GM23338 (cell line): Measurements from ENCODE around the gene YIPF4. TPM values are rescaled to one million over a fixed set of nuclear protein-coding genes. Genes with fewer than 3 reads are reported as not detected.
"Not testable (repeated sequence)": the region's sequence is repeated elsewhere in the genome, so short reads cannot be mapped to it uniquely, and the experiment has no call there.

Experiments
- ATAC-seq: fragments of 200-7000 bp; cut with Tn5 transposase; 3 replicates; pipeline ENCODE4 v1.9.1; 2020
- DNase-seq: peaks from one replicate; pipeline ENCODE4 v3.0.0-alpha.2; 2015; ENCODE audit warnings: low spot score
- H2AFZ ChIP-seq: fragments of 200-600 bp; sonication (generic); 2 replicates; pipeline ENCODE4 v1.8.0; 2016; ENCODE audit warnings: antibody characterized with exemption, mild to moderate bottlenecking, moderate library complexity
- H3F3A ChIP-seq: fragments of 200-600 bp; sonication (generic); replicated peaks from 2 replicates; pipeline ENCODE4 v1.8.0; 2017; ENCODE audit warnings: antibody characterized with exemption, mixed run types, low read depth
- H3K27ac ChIP-seq: fragments of 200-600 bp; sonication (generic); 2 replicates; pipeline ENCODE4 v1.6.1; 2016; ENCODE audit warnings: low read depth
- H3K27me3 ChIP-seq: fragments of 200-600 bp; sonication (generic); 2 replicates; pipeline ENCODE4 v1.8.0; 2016; ENCODE audit warnings: mild to moderate bottlenecking, mixed run types, moderate library complexity; ENCODE audit not compliant: insufficient read depth
- H3K36me3 ChIP-seq: fragments of 200-600 bp; sonication (generic); 2 replicates; pipeline ENCODE4 v1.8.0; 2016; ENCODE audit warnings: mild to moderate bottlenecking; ENCODE audit not compliant: insufficient read depth
- H3K4me1 ChIP-seq: fragments of 200-600 bp; sonication (generic); 2 replicates; pipeline ENCODE4 v1.8.0; 2016; ENCODE audit warnings: mild to moderate bottlenecking, moderate library complexity; ENCODE audit not compliant: insufficient read depth
- H3K4me2 ChIP-seq: fragments of 200-600 bp; sonication (generic); 2 replicates; pipeline ENCODE4 v1.7.1; 2017; ENCODE audit warnings: mixed run types
- H3K4me3 ChIP-seq: fragments of 200-600 bp; sonication (generic); 2 replicates; pipeline ENCODE4 v1.6.1; 2016; ENCODE audit warnings: mixed run types
- H3K79me2 ChIP-seq: fragments of 200-600 bp; sonication (generic); replicated peaks from 2 replicates; pipeline ENCODE4 v1.8.0; 2017; ENCODE audit warnings: mild to moderate bottlenecking; ENCODE audit not compliant: insufficient read depth
- H3K9me2 ChIP-seq: fragments of 200-600 bp; sonication (generic); 2 replicates; pipeline ENCODE4 v1.8.0; 2017; ENCODE audit not compliant: insufficient read depth
- H4K20me1 ChIP-seq: fragments of 200-600 bp; sonication (generic); replicated peaks from 2 replicates; pipeline ENCODE4 v1.8.0; 2017; ENCODE audit warnings: mild to moderate bottlenecking; ENCODE audit not compliant: insufficient read depth
- H3K27ac Mint-ChIP-seq: 2 replicates; pipeline ENCODE4 v1.8.0; 2020; ENCODE audit warnings: inconsistent platforms, mild to moderate bottlenecking, moderate library complexity, mixed read lengths
- H3K27me3 Mint-ChIP-seq: 3 replicates; pipeline ENCODE4 v1.8.0; 2022; ENCODE audit warnings: low read depth, mild to moderate bottlenecking, moderate library complexity, mixed read lengths, inconsistent platforms; ENCODE audit not compliant: insufficient read depth, poor library complexity
- H3K36me3 Mint-ChIP-seq: 3 replicates; pipeline ENCODE4 v1.8.0; 2021; ENCODE audit warnings: low read depth, mild to moderate bottlenecking, inconsistent platforms, moderate library complexity, mixed read lengths
- H3K4me1 Mint-ChIP-seq: 3 replicates; pipeline ENCODE4 v1.8.0; 2020; ENCODE audit warnings: mild to moderate bottlenecking, inconsistent platforms, mixed read lengths
- H3K4me3 Mint-ChIP-seq: 3 replicates; pipeline ENCODE4 v1.8.0; 2021; ENCODE audit warnings: moderate library complexity, mild to moderate bottlenecking, inconsistent platforms, mixed read lengths
- H3K9me3 Mint-ChIP-seq: 3 replicates; pipeline ENCODE4 v1.8.0; 2020; ENCODE audit warnings: moderate library complexity, mild to moderate bottlenecking, inconsistent platforms, mixed read lengths
- ZNF462 ChIP-seq: fragments of 250-450 bp; sonication (Bioruptor Pico); IDR thresholded peaks from 2 replicates; pipeline ENCODE4 v1.5.0; 2020; ENCODE audit warnings: mild to moderate bottlenecking, moderate library complexity
- polyA plus RNA-seq: library from polyadenylated mRNA; unstranded; fragments of >200 nt; fragmentation: Nextera tagmentation; extraction: Ambion mirVana; gene quantifications from 2 replicates; pipeline ENCODE4 v1.2.1, GENCODE V29; 2016
- total RNA-seq: library from RNA; depleted of rRNA; stranded (reverse); fragments of >200 nt; shearing (Covaris generic); gene quantifications from 2 replicates; pipeline ENCODE4 v1.2.3, GENCODE V29; 2014
- TF ChIP-seq, protein P1 (sequence below): IDR thresholded peaks from one replicate; pipeline ENCODE4 v1.6.1; 2018; ENCODE audit warnings: antibody characterized with exemption; ENCODE audit not compliant: unreplicated experiment

YIPF4 gene
- total and polyA plus RNA-seq, 2 experiments from 2014 or later, result 14.2 to 24.9 TPM

DNA sequence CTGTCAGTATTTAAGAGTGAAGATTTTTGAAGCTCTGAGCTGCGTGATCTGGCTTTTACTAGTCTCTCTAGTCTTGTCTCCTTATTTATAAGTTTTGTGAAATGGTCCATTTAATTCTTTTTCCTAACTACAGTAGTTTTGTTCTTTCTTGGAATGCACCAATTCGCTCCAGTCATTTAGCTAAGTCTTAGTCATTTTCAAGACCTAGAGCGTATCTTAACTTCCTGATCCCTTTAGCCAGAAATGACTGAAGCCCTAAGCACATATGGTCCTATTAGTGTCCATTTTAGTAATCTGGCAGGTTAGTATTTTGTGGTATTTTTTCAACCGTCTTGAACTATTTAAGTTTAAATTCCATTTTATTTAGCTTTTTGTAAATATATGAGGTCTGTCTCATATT is 82.7 kb downstream of the YIPF4 start:
- H3F3A ChIP-seq, result peaks cover 6% of the 10 kb centered on the region
- H3K27me3 Mint-ChIP-seq, result peaks cover 8% of the 10 kb centered on the region
- H3K27ac ChIP-seq, result no peak overlapping the region; the same call in 1 of the 2 replicates
- TF ChIP-seq, protein P1, sequence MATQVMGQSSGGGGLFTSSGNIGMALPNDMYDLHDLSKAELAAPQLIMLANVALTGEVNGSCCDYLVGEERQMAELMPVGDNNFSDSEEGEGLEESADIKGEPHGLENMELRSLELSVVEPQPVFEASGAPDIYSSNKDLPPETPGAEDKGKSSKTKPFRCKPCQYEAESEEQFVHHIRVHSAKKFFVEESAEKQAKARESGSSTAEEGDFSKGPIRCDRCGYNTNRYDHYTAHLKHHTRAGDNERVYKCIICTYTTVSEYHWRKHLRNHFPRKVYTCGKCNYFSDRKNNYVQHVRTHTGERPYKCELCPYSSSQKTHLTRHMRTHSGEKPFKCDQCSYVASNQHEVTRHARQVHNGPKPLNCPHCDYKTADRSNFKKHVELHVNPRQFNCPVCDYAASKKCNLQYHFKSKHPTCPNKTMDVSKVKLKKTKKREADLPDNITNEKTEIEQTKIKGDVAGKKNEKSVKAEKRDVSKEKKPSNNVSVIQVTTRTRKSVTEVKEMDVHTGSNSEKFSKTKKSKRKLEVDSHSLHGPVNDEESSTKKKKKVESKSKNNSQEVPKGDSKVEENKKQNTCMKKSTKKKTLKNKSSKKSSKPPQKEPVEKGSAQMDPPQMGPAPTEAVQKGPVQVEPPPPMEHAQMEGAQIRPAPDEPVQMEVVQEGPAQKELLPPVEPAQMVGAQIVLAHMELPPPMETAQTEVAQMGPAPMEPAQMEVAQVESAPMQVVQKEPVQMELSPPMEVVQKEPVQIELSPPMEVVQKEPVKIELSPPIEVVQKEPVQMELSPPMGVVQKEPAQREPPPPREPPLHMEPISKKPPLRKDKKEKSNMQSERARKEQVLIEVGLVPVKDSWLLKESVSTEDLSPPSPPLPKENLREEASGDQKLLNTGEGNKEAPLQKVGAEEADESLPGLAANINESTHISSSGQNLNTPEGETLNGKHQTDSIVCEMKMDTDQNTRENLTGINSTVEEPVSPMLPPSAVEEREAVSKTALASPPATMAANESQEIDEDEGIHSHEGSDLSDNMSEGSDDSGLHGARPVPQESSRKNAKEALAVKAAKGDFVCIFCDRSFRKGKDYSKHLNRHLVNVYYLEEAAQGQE, result no peak
- TF ChIP-seq ZNF462, result no peak
- peaks cover 79% of the 10 kb centered on the region for H3K79me2 ChIP-seq
- H3K4me1 Mint-ChIP-seq, result peaks cover 34% of the 10 kb centered on the region
- H3K27ac Mint-ChIP-seq, result no peak overlapping the region
- H4K20me1 ChIP-seq, result peaks cover 11% of the 10 kb centered on the region
- no peaks in the 10 kb centered on the region for H3K9me2 ChIP-seq
- H3K9me3 Mint-ChIP-seq, result peaks cover 4% of the 10 kb centered on the region; the same call in 2 of the 3 replicates
- no peak for ATAC-seq
- no peak for DNase-seq
- peaks cover 32% of the 10 kb centered on the region for H3K36me3 Mint-ChIP-seq
- H3K4me2 ChIP-seq, result no peak overlapping the region
- H3K27me3 ChIP-seq, result no peaks in the 10 kb centered on the region
- H3K4me3 Mint-ChIP-seq, result no peak overlapping the region
- 0 out of 2 replicates have a peak, but pooled peaks cover 4% of the 10 kb centered on the region for H3K36me3 ChIP-seq
- H3K4me3 ChIP-seq, result no peak overlapping the region
- H2AFZ ChIP-seq, result no peak overlapping the region
- peaks cover 21% of the 10 kb centered on the region for H3K4me1 ChIP-seq

DNA sequence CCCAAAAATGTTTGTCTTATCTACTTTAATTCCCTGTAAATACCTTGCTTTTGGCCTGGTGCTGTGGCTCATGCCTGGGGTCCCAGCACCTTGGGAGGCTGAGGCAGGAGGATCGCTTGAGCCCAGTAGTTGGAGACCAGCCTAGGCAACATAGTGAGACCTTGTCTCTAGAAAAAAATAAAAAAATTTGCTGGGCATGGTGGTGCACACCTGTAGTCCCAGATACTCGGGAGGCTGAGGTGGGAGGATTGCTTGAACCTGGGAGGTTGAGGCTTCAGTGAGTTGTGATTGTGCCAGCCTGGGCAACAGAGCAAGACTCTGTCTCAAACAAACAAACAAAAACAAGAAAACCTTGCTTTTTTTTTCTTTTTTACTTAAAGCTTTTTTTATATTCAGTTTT is 85.3 kb downstream of the YIPF4 start:
- H3K4me1 Mint-ChIP-seq, result peaks cover 30% of the 10 kb centered on the region
- not testable (repeated sequence) for H3K4me3 ChIP-seq, H3K4me2 ChIP-seq, H3K27me3 ChIP-seq, H3K9me2 ChIP-seq, H3K9me3 Mint-ChIP-seq, ATAC-seq, H2AFZ ChIP-seq, H3K36me3 ChIP-seq, DNase-seq, H3K27ac Mint-ChIP-seq, H3K27me3 Mint-ChIP-seq, H3F3A ChIP-seq, H3K4me3 Mint-ChIP-seq, H3K27ac ChIP-seq
- Histone ChIP-seq H4K20me1 (peaks cover 17% of the 10 kb centered on the region), H3K79me2 (peaks cover 100% of the 10 kb centered on the region), H3K4me1 (peaks cover 15% of the 10 kb centered on the region; the same call in 1 of the 2 replicates)
- H3K36me3 Mint-ChIP-seq, result peaks cover 32% of the 10 kb centered on the region
